ENCODE data around the gene SCLY.

GRCh38 chr2:238046725-238047270 lies 14.0 kb upstream of the SCLY start:
- TF ChIP-seq CTCF (IDR thresholded peaks at IDR 0.05) (no peak), ZFX (IDR thresholded peaks at IDR 0.05; ENCODE audit: borderline replicate concordance) (no peak)
